ENCODE data around the gene LY6G6D.

LY6G6D gene

GRCh38 chr6:31719001-31719400 is 3.9 kb downstream of the LY6G6D start:
- no peak for DNase-seq (ENCODE audit: low read depth)

- DNase-seq (ENCODE audit: low read depth), result no peak
Observed at GRCh38 chr6:31720196-31720770, 5.1 kb downstream of the LY6G6D start.

- no peak for DNase-seq (ENCODE audit: low read depth)
Observed at GRCh38 chr6:31721351-31722020, 6.3 kb downstream of the LY6G6D start, which contains the start of gene LY6G6C. LY6G6C (minus strand) TSS chr6:31721746; CDS start chr6:31721679, 67 bp downstream.

- no peak for DNase-seq (ENCODE audit: low read depth)
Observed at GRCh38 chr6:31722173-31722572, 7.0 kb downstream of the LY6G6D start.

- no peak for DNase-seq (ENCODE audit: low read depth)
Observed at GRCh38 chr6:31723245-31723979, 8.3 kb downstream of the LY6G6D start, which contains the start of gene MPIG6B. MPIG6B (plus strand) TSS chr6:31723373; CDS start chr6:31723384, 11 bp downstream.

- DNase-seq (ENCODE audit: low read depth), result no peak
Observed at GRCh38 chr6:31723980-31724691, 9.0 kb downstream of the LY6G6D start.

- no peak for DNase-seq (ENCODE audit: low read depth)
Observed at GRCh38 chr6:31725502-31726350, 10.6 kb downstream of the LY6G6D start.

GRCh38 chr6:31727034-31727716 is 12.0 kb downstream of the LY6G6D start:
- no peak for DNase-seq (ENCODE audit: low read depth)

GRCh38 chr6:31727717-31728671 is 12.8 kb downstream of the LY6G6D start:
- DNase-seq (ENCODE audit: low read depth), result no peak

GRCh38 chr6:31728767-31729514 is 13.8 kb downstream of the LY6G6D start, which contains the start of gene DDAH2:
DDAH2 (minus strand) TSS chr6:31729299; CDS start chr6:31729161, 138 bp downstream.
- no peak for DNase-seq (ENCODE audit: low read depth)

- peak; percentile 90 for DNase-seq (ENCODE audit: low read depth)
Observed at GRCh38 chr6:31729515-31729978, 14.4 kb downstream of the LY6G6D start.

GRCh38 chr6:31729979-31730630 is 15.0 kb downstream of the LY6G6D start:
- DNase-seq (ENCODE audit: low read depth), result peak; percentile 92

GRCh38 chr6:31730631-31731086 is 15.5 kb downstream of the LY6G6D start:
- no peak for DNase-seq (ENCODE audit: low read depth)

- no peak for DNase-seq (ENCODE audit: low read depth)
Observed at GRCh38 chr6:31732029-31732428, 16.9 kb downstream of the LY6G6D start.

GRCh38 chr6:31733734-31734133 is 18.6 kb downstream of the LY6G6D start:
- no peak for DNase-seq (ENCODE audit: low read depth)

- DNase-seq (ENCODE audit: low read depth), result no peak
Observed at GRCh38 chr6:31734247-31734820, 19.2 kb downstream of the LY6G6D start.

GRCh38 chr6:31734821-31735406 is 19.8 kb downstream of the LY6G6D start:
- DNase-seq (ENCODE audit: low read depth), result peak; percentile 43
